Prostate gland (tissue), 2 donors: ENCODE measurements around the gene SLK. TPM values are rescaled to one million over a fixed set of nuclear protein-coding genes. Genes with fewer than 3 reads are reported as not detected.

Source experiments
- DNase-seq: peaks from one replicate; pipeline ENCODE4 v3.0.0-alpha.2; 2019; ENCODE audit warnings: low spot score
- H3K27ac ChIP-seq, 2 donors: fragments of 200-600 bp; sonication (generic); 2 replicates each; pipeline ENCODE4 v1.5.1; 2017 to 2019
- H3K27me3 ChIP-seq: fragments of 200-600 bp; sonication (generic); replicated peaks from 2 replicates; pipeline ENCODE4 v1.5.1; 2019; ENCODE audit not compliant: insufficient read depth
- H3K36me3 ChIP-seq, 2 donors: fragments of 200-600 bp; sonication (generic); 1 replicate in 1 of 2; 2 replicates in 1 of 2; pipeline versions ENCODE4 v1.5.1 to v1.8.1; 2017 to 2019
- H3K4me1 ChIP-seq: fragments of 200-600 bp; sonication (generic); replicated peaks from 2 replicates; pipeline ENCODE4 v1.5.1; 2019
- H3K4me3 ChIP-seq, 2 donors: fragments of 200-600 bp; sonication (generic); 2 replicates each; pipeline ENCODE4 v1.5.1; 2017 to 2019
- H3K9me3 ChIP-seq: fragments of 200-600 bp; sonication (generic); 2 replicates; pipeline ENCODE4 v1.5.1; 2017
- POLR2A ChIP-seq: fragments of 450-650 bp; IDR thresholded peaks from one replicate; pipeline ENCODE4 v1.6.1; 2016; ENCODE audit warnings: antibody characterized with exemption, mild to moderate bottlenecking
- POLR2AphosphoS5 ChIP-seq: sonication (generic); formaldehyde crosslinking; IDR thresholded peaks from one replicate; pipeline ENCODE4 v1.6.1; 2017; ENCODE audit warnings: antibody characterized with exemption
- WGBS: methylation state at CpG from one replicate; pipeline ENCODE4 v1.1.5; 2018; 5-methylcytosine and 5-hydroxymethylcytosine counted together
- intact Hi-C: fragments of 100-400 bp; cut with DNase I; formaldehyde crosslinking; loops from one replicate; pipeline ENCODE4 v1.14.2; 2022
- total RNA-seq, 2 donors: library from RNA; depleted of rRNA; stranded (reverse); fragments of >200 nt; gene quantifications; one replicate each; pipeline ENCODE4 v1.1.0, GENCODE V29; 2016
- TF ChIP-seq, protein P1 (sequence below), 4 experiments: fragments of 200-600 bp in 2 of 4; fragments of 450-650 bp in 2 of 4; sonication (generic) in 2 of 4; IDR thresholded peaks; 1 replicate in 3 of 4; 2 replicates in 1 of 4; pipeline ENCODE4 v1.5.1; 2016 to 2019; ENCODE audit warnings: antibody characterized with exemption in 4 of 4, mild to moderate bottlenecking in 2 of 4, moderate library complexity in 2 of 4

The SLK gene
- total RNA-seq, 2 donors from 2014 or later, result 30.7 to 55.8 TPM

DNA sequence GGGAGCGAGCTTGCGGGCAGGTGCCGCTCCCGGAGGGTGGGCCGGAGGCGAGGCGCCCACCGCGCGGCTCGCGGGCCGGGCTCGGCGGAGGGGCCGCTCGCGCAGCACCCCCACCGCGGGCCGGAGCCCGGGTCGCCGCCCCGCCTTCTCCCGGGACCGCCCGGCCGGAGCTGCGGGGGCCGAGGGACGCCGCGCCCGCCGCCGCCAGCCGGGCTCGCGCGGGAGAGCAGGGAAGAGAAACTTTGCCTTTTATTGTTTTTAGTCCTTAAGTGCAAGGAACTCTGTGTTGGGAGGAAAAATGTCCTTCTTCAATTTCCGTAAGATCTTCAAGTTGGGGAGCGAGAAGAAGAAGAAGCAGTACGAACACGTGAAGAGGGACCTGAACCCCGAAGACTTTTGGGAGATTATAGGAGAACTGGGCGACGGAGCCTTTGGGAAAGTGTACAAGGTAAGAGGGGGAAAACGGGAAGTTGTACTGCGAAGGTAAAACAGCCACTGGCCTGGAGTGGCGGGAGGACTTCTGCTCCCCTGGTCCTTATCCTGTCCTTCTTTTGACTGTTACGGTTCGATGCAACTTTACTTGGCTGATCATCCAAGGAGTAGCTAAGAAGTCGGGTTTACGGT lies 620 bp downstream of the SLK start:
- Histone ChIP-seq H3K27ac (peak overlapping the region; percentile 94 to 95), H3K27me3 (no peaks in the 10 kb centered on the region), H3K4me3 (peak overlapping the region; percentile 94 to 95), H3K9me3 (no peaks in the 10 kb centered on the region), H3K36me3 (no peaks in the 10 kb centered on the region), H3K4me1 (no peaks in the 10 kb centered on the region)
- intact Hi-C loops, result loop anchor here (1.0 to 10.0 kb wide), 3 partner anchors 49 to 287 kb away; partner anchors contain the start of genes GSTO1, SFR1 and STN1
- DNase-seq, result peak; percentile 13
- TF ChIP-seq, protein P1, sequence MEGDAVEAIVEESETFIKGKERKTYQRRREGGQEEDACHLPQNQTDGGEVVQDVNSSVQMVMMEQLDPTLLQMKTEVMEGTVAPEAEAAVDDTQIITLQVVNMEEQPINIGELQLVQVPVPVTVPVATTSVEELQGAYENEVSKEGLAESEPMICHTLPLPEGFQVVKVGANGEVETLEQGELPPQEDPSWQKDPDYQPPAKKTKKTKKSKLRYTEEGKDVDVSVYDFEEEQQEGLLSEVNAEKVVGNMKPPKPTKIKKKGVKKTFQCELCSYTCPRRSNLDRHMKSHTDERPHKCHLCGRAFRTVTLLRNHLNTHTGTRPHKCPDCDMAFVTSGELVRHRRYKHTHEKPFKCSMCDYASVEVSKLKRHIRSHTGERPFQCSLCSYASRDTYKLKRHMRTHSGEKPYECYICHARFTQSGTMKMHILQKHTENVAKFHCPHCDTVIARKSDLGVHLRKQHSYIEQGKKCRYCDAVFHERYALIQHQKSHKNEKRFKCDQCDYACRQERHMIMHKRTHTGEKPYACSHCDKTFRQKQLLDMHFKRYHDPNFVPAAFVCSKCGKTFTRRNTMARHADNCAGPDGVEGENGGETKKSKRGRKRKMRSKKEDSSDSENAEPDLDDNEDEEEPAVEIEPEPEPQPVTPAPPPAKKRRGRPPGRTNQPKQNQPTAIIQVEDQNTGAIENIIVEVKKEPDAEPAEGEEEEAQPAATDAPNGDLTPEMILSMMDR (IDR thresholded peaks at IDR 0.05), result no peak
- TF ChIP-seq POLR2A (no peak), POLR2AphosphoS5 (no peak)
- under 1% methylated on average over 45 of the region's 55 CpGs for WGBS

- TF ChIP-seq POLR2AphosphoS5 (no peak), POLR2A (no peak)
- TF ChIP-seq, protein P1 (IDR thresholded peaks at IDR 0.05), result no peak
- Histone ChIP-seq H3K36me3 (no peaks in the 10 kb centered on the region), H3K9me3 (no peaks in the 10 kb centered on the region), H3K4me3 (peak overlapping the region; percentile 94 to 95), H3K27ac (peak overlapping the region in 1 of 2 donors; percentile 95), H3K4me1 (no peaks in the 10 kb centered on the region), H3K27me3 (no peaks in the 10 kb centered on the region)
- intact Hi-C loops, result loop anchor here (5.0 to 10.0 kb wide), 2 partner anchors 154 to 286 kb away; partner anchors contain the start of genes GSTO1 and SFR1
- no peak for DNase-seq
- 53% methylated on average over 23 of the region's 23 CpGs for WGBS
Measured at GRCh38 chr10:103968441-103969391, 1.8 kb downstream of the SLK start.

DNA sequence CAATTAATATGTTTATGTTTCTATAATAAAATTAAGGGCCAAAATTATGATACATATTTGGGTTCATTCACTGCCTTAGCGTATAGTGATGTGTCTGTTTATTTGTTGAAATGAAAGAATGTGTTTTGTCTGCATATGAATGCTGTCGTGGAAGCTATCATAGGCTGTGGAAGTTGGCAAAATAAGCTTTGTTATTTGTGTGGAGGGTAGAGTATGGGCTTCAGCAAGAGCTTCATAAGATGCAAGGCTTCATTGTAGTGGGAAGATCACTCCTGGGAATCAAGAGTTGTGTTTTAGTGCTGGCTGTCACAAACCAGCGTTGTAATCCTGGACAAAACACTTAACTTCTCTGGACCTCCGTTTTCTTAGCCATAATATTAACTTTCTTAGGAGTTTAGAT lies 2.5 kb downstream of the SLK start:
- Histone ChIP-seq H3K9me3 (no peaks in the 10 kb centered on the region), H3K4me3 (peak overlapping the region; percentile 94 to 95), H3K4me1 (no peaks in the 10 kb centered on the region), H3K27me3 (no peaks in the 10 kb centered on the region), H3K27ac (no peak overlapping the region), H3K36me3 (no peaks in the 10 kb centered on the region)
- TF ChIP-seq, protein P1 (IDR thresholded peaks at IDR 0.05), result no peak
- no peak for TF ChIP-seq POLR2A
- 8% methylated on average over 4 of the region's 4 CpGs for WGBS
- no peak for DNase-seq
- intact Hi-C loops, result loop anchor here (5.0 to 10.0 kb wide), 2 partner anchors 153 to 285 kb away; partner anchors contain the start of genes GSTO1 and SFR1

- no peaks in the 10 kb centered on the region for H3K9me3 ChIP-seq
- TF ChIP-seq POLR2A (no peak), POLR2AphosphoS5 (peak; percentile 10)
- TF ChIP-seq, protein P1 (IDR thresholded peaks at IDR 0.05), result no peak
- H3K4me1 ChIP-seq, result no peaks in the 10 kb centered on the region
- no peak overlapping the region for H3K27ac ChIP-seq
- no peak for DNase-seq
- intact Hi-C loops, result loop anchor here (5.0 to 10.0 kb wide), 2 partner anchors 152 to 285 kb away; partner anchors contain the start of genes GSTO1 and SFR1
- 44% methylated on average over 2 of the region's 2 CpGs for WGBS
- peak overlapping the region in 1 of 2 donors; percentile 94 for H3K4me3 ChIP-seq
- H3K27me3 ChIP-seq, result no peaks in the 10 kb centered on the region
- no peaks in the 10 kb centered on the region for H3K36me3 ChIP-seq
Measured at GRCh38 chr10:103969857-103970627, 3.1 kb downstream of the SLK start.
